Right lobe of liver (tissue), 6 donors: ENCODE results near the gene TAL2. TPM values are rescaled to one million over a fixed set of nuclear protein-coding genes. Genes with fewer than 3 reads are reported as not detected.
A peak's percentile ranks its signal among the peaks of the same experiment; 100 is the strongest.
"Not testable (repeated sequence)": the region's sequence is repeated elsewhere in the genome, so short reads cannot be mapped to it uniquely, and the experiment has no call there.

Source experiments
- ATAC-seq, 4 donors: fragments of 200-7000 bp; cut with Tn5 transposase; one replicate each; pipeline ENCODE4 v1.9.1; 2020; ENCODE audit warnings: mild to moderate bottlenecking in 4 of 4, moderate library complexity in 4 of 4
- DNase-seq, 3 donors: peaks; one replicate each; pipeline ENCODE4 v3.0.0-alpha.2; 2020
- H3K27ac ChIP-seq, 3 donors: fragments of 200-600 bp; one replicate each; pipeline ENCODE4 v1.8.0; 2022
- H3K27me3 ChIP-seq, 2 donors: fragments of 200-600 bp; one replicate each; pipeline ENCODE4 v1.8.0; 2022
- H3K36me3 ChIP-seq, 4 donors: fragments of 200-600 bp; sonication (generic) in 1 of 4; one replicate each; pipeline versions ENCODE4 v1.5.1 to v1.8.0; 2017 to 2022; ENCODE audit warnings: control low read depth in 1 of 4
- H3K4me1 ChIP-seq, 4 donors: fragments of 200-600 bp; sonication (generic) in 1 of 4; one replicate each; pipeline versions ENCODE4 v1.5.1 to v1.8.0; 2017 to 2022; ENCODE audit warnings: control low read depth in 1 of 4
- H3K4me3 ChIP-seq, 3 donors: fragments of 200-600 bp; one replicate each; pipeline ENCODE4 v1.8.0; 2022
- H3K9me3 ChIP-seq, 4 donors: fragments of 200-600 bp; sonication (generic) in 1 of 4; one replicate each; pipeline versions ENCODE4 v1.5.1 to v1.8.0; 2017 to 2022; ENCODE audit warnings: control low read depth in 1 of 4
- CTCF ChIP-seq, 4 donors: fragments of 200-600 bp in 3 of 4; fragments of 450-650 bp in 1 of 4; IDR thresholded peaks; one replicate each; pipeline versions ENCODE4 v1.5.1 to v1.8.0; 2016 to 2022; ENCODE audit warnings: antibody characterized with exemption in 4 of 4, mild to moderate bottlenecking in 2 of 4
- POLR2A ChIP-seq: fragments of 450-650 bp; IDR thresholded peaks from one replicate; pipeline ENCODE4 v1.6.1; 2017; ENCODE audit warnings: antibody characterized with exemption, mild to moderate bottlenecking
- WGBS: methylation state at CpG from one replicate; pipeline ENCODE4 v1.1.6; 2018; ENCODE audit warnings: low coverage, low lambda C conversion rate; ENCODE audit not compliant: insufficient coverage; ENCODE audit errors: missing lambda C conversion rate; 5-methylcytosine and 5-hydroxymethylcytosine counted together
- intact Hi-C, 2 donors: fragments of 100-400 bp; cut with DNase I; formaldehyde crosslinking; loops; one replicate each; pipeline versions ENCODE4 v1.11.2 to v1.14.1; 2022
- total RNA-seq, 6 experiments: library from RNA; depleted of rRNA in 2 of 6; stranded (reverse); fragments of >200 nt in 2 of 6; fragmentation: NEBNext Ultra II Directional in 3 of 6; extraction: Animal tissue kit (Norgen Biotek cat#: 25700) in 3 of 6; gene quantifications; one replicate each; pipeline versions ENCODE4 v1.1.0 to v1.2.4, GENCODE V29; 2016 to 2023
- donor health status: DM: no; HTN: yes; CAD: no.
- donor health status: DM: no; HTN: no; CAD: no.
- donor health status: DM: no; HTN: no; CAD: no.
- donor health status: DM: no; HTN: yes; CAD: no.
- donor health status: DM: no; HTN: yes; CAD: no.

TAL2 gene
- total RNA-seq, 6 experiments from 2014 or later: 0.49 to 0.56 TPM; not detected in 4

GRCh38 chr9:105700668-105701067, 38.4 kb downstream of the TAL2 start:
- H3K36me3 ChIP-seq: no peaks in the 10 kb centered on the region
- H3K27ac ChIP-seq: no peak overlapping the region
- intact Hi-C loops: no loop called here
- WGBS: no CpG with 5 or more reads among the region's 1 CpG
- peaks cover 0 to 1% (median 0%) of the 10 kb centered on the region in 4 donors for H3K4me1 ChIP-seq
- no peak overlapping the region for H3K4me3 ChIP-seq
- DNase-seq (no peak), ATAC-seq (no peak)
- H3K27me3 ChIP-seq: no peaks in the 10 kb centered on the region
- TF ChIP-seq CTCF (IDR thresholded peaks at IDR 0.05) (no peak), POLR2A (no peak)
- no peaks in the 10 kb centered on the region for H3K9me3 ChIP-seq

DNA sequence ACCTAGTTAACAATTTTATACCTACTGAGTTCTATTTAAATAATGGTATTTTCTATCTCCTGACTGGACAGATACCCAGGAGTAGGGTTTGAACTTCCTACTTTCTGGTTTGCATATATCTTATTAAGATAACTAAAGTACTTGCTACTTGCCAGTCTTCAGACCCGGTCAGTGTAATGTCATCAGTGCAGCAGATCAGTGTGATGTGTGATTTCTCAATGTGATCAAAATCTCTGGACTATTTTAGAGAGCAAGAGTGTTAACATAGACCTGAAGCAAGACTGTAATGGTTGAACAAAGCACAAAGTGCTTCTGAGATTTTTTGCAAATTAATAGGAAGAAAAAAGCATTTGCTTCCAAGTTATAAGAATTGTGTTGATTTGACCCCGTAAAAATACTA, 38.9 kb downstream of the TAL2 start:
- no peaks in the 10 kb centered on the region for H3K36me3 ChIP-seq
- DNase-seq: no peak
- intact Hi-C loops: no loop called here
- TF ChIP-seq POLR2A (no peak), CTCF (IDR thresholded peaks at IDR 0.05) (no peak)
- peak in 2 of 4 donors; percentile 45 to 46 for ATAC-seq
- H3K27ac ChIP-seq: no peak overlapping the region
- H3K4me3 ChIP-seq: no peak overlapping the region
- H3K27me3 ChIP-seq: no peaks in the 10 kb centered on the region
- no peaks in the 10 kb centered on the region for H3K9me3 ChIP-seq
- WGBS: 60% methylated on average over 2 of the region's 2 CpGs
- H3K4me1 ChIP-seq: no peaks in the 10 kb centered on the region

GRCh38 chr9:105702207-105702606, 40.0 kb downstream of the TAL2 start:
- 30% methylated on average over 1 of the region's 1 CpG for WGBS
- TF ChIP-seq CTCF (IDR thresholded peaks at IDR 0.05) (no peak), POLR2A (no peak)

DNA sequence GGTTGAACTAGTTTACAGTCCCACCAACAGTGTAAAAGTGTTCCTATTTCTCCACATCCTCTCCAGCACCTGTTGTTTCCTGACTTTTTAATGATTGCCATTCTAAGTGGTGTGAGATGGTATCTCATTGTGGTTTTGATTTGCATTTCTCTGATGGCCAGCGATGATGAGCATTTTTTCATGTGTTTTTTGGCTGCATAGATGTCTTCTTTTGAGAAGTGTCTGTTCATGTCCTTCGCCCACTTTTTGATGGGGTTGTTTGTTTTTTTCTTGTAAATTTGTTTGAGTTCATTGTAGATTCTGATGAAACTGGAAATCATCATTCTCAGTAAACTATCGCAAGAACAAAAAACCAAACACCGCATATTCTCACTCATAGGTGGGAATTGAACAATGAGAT, 41.4 kb downstream of the TAL2 start:
- H3K27me3 ChIP-seq, H3K4me1 ChIP-seq, ATAC-seq, DNase-seq, intact Hi-C loops, H3K27ac ChIP-seq, H3K36me3 ChIP-seq, H3K4me3 ChIP-seq, H3K9me3 ChIP-seq: not testable (repeated sequence)
- 91% methylated on average over 4 of the region's 4 CpGs for WGBS

More at GRCh38 chr9:105702207-105702606, 40.0 kb downstream of the TAL2 start:
- Histone ChIP-seq H3K4me1 (no peaks in the 10 kb centered on the region), H3K27ac (no peak overlapping the region), H3K9me3 (no peaks in the 10 kb centered on the region), H3K36me3 (no peaks in the 10 kb centered on the region), H3K27me3 (no peaks in the 10 kb centered on the region), H3K4me3 (no peak overlapping the region)
- DNase-seq (no peak), ATAC-seq (no peak)
- intact Hi-C loops: no loop called here

DNA sequence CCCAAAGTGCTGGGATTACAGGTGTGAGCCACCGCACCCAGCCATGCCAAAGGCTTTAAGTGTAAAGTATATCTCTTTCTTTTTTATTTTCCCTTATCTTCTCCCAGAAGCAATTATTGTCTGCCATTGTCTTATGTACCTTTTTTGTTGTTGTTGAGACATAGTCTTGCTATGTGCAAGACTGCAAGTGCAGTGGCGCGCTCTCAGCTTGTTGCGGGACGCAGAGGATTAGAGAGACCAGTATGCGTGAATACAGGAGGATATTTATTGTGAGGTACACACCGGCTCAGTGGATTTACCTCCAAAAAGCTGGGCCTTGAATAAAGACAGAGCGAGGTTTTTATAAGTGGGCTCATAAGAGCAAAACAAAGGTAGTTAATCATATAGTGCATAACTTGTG, 43.9 kb downstream of the TAL2 start:
- TF ChIP-seq CTCF (IDR thresholded peaks at IDR 0.05) (no peak), POLR2A (no peak)
- H3K4me1 ChIP-seq: no peaks in the 10 kb centered on the region
- no peak for ATAC-seq
- WGBS: 97% methylated on average over 7 of the region's 8 CpGs
- no peaks in the 10 kb centered on the region for H3K9me3 ChIP-seq
- no peaks in the 10 kb centered on the region for H3K36me3 ChIP-seq
- H3K27me3 ChIP-seq: no peaks in the 10 kb centered on the region
- intact Hi-C loops: no loop called here
- H3K27ac ChIP-seq: no peak overlapping the region
- no peak for DNase-seq
- H3K4me3 ChIP-seq: no peak overlapping the region
